Neural crest cell (in vitro differentiated cells): ENCODE data around the gene CCDC60. TPM values are rescaled to one million over a fixed set of nuclear protein-coding genes. Genes with fewer than 3 reads are reported as not detected.

ENCODE experiments used
- DNase-seq: peaks from one replicate; pipeline ENCODE4 v3.0.0; 2021; ENCODE audit warnings: low read depth, mixed read lengths, low spot score
- H3K27ac Mint-ChIP-seq: one replicate; pipeline ENCODE4 v1.8.0; 2021; ENCODE audit warnings: mild to moderate bottlenecking, mixed read lengths; ENCODE audit not compliant: unreplicated experiment
- H3K27me3 Mint-ChIP-seq: 2 replicates; pipeline ENCODE4 v1.8.0; 2021; ENCODE audit warnings: low read depth, mild to moderate bottlenecking, mixed read lengths
- H3K36me3 Mint-ChIP-seq: 2 replicates; pipeline ENCODE4 v1.8.0; 2021; ENCODE audit warnings: low read depth, mild to moderate bottlenecking, mixed read lengths
- H3K4me1 Mint-ChIP-seq: 2 replicates; pipeline ENCODE4 v1.8.0; 2021; ENCODE audit warnings: mixed read lengths
- H3K4me3 Mint-ChIP-seq: one replicate; pipeline ENCODE4 v1.8.0; 2021; ENCODE audit warnings: mild to moderate bottlenecking, mixed read lengths
- H3K9me3 Mint-ChIP-seq: 2 replicates; pipeline ENCODE4 v1.8.0; 2021; ENCODE audit warnings: mixed read lengths
- total RNA-seq: library from RNA; stranded (reverse); gene quantifications from 2 replicates; pipeline ENCODE4 v1.2.1, GENCODE V29; 2021
- TF ChIP-seq, protein P1 (sequence below): fragments of 200-600 bp; sonication (generic); conservative IDR thresholded peaks from 2 replicates; pipeline ENCODE4 v1.5.0; 2021; ENCODE audit warnings: antibody characterized with exemption, mild to moderate bottlenecking

CCDC60 gene
- total RNA-seq, 1 donor from 2014 or later = 0.75 TPM

DNA sequence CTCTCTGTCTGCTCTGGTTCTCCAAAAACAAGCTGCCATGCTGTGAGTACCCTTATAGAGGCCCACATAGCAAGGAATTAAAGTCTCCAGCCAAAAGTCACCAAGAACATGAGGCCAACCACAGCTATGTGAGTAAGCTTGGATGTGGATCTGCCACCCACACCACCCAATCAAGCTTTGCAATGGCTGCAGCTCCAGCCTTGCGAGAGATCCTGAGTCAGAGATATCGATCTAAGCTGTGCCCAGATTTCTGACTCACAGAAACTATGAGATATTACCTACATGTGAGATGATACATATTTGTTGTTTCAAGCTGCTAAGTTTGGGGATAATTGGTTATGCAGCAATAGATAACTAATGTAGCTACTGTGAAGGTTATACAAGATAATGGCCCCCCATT is 243.6 kb downstream of the CCDC60 start:
- peaks cover 68% of the 10 kb centered on the region for H3K27me3 Mint-ChIP-seq

DNA sequence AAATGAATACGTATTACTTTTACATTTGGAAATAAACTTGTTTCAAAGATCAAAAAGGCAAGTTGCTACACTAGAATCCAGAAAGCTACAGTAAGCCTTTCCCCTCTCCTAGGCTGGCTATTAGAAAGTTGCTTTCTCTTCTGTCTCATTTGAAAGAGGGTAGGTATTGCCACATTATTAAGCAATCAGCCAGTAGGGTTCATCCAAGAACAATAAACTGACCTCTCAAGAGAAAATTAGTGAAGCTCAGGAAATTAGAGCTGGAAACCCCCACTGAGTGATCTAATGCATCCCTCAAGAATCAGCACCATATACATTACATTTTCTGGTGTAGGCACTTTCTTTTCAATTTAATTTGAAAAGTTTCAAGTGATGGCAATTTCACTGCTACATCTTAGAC is 254.6 kb downstream of the CCDC60 start:
- TF ChIP-seq, protein P1, sequence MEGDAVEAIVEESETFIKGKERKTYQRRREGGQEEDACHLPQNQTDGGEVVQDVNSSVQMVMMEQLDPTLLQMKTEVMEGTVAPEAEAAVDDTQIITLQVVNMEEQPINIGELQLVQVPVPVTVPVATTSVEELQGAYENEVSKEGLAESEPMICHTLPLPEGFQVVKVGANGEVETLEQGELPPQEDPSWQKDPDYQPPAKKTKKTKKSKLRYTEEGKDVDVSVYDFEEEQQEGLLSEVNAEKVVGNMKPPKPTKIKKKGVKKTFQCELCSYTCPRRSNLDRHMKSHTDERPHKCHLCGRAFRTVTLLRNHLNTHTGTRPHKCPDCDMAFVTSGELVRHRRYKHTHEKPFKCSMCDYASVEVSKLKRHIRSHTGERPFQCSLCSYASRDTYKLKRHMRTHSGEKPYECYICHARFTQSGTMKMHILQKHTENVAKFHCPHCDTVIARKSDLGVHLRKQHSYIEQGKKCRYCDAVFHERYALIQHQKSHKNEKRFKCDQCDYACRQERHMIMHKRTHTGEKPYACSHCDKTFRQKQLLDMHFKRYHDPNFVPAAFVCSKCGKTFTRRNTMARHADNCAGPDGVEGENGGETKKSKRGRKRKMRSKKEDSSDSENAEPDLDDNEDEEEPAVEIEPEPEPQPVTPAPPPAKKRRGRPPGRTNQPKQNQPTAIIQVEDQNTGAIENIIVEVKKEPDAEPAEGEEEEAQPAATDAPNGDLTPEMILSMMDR = no peak
- Mint-ChIP-seq H3K9me3 (no peaks in the 10 kb centered on the region), H3K27ac (no peak overlapping the region), H3K4me3 (no peak overlapping the region), H3K36me3 (peaks cover 3% of the 10 kb centered on the region), H3K4me1 (peaks cover 1% of the 10 kb centered on the region), H3K27me3 (peaks cover 93% of the 10 kb centered on the region)
- DNase-seq = no peak

More for the DNA sequence above, 243.6 kb downstream of the CCDC60 start:
- DNase-seq = no peak
- Mint-ChIP-seq H3K36me3 (no peaks in the 10 kb centered on the region), H3K4me3 (no peak overlapping the region), H3K27ac (no peak overlapping the region), H3K9me3 (no peaks in the 10 kb centered on the region), H3K4me1 (no peaks in the 10 kb centered on the region)
- TF ChIP-seq, protein P1 = no peak

DNA sequence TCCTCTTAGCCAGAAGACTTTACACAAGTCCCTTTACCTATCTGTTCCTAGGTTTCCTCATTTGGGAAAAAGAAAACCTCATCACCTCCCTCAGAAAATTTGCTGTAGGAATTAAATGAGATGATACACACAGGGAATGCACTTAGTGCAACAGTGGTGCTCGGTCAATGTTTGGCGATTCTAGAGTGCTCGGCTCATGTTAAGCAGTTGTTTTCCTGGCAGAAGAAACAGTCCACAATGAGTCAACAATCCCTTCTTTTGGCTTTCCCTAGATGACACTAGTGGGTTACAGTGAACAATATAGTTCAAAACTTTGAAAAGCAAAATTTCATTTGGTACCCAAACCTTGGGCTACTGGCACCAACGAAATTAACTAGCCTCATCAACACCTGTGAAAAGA is 255.1 kb downstream of the CCDC60 start:
- Mint-ChIP-seq H3K27ac (no peak overlapping the region), H3K4me1 (peaks cover 7% of the 10 kb centered on the region), H3K36me3 (peaks cover 3% of the 10 kb centered on the region), H3K9me3 (no peaks in the 10 kb centered on the region), H3K4me3 (no peak overlapping the region), H3K27me3 (peaks cover 93% of the 10 kb centered on the region)
- TF ChIP-seq, protein P1 = no peak
- DNase-seq = no peak

Other genes starting within 250 kb of the CCDC60 start
- 0.50 and 0.58 TPM in 2 replicates for gene HSPB8, start 155.8 kb upstream of the CCDC60 start, total RNA-seq